ENCODE data around the gene RGS6.

RGS6 gene

GRCh38 chr14:72254937-72255472 is 322.8 kb downstream of the RGS6 start:
- DNase-seq: no peak

GRCh38 chr14:72256055-72256454 is 323.8 kb downstream of the RGS6 start:
- no peak for DNase-seq

- no peak for DNase-seq
Observed at GRCh38 chr14:72261068-72261467, 328.8 kb downstream of the RGS6 start.

- DNase-seq: no peak
Observed at GRCh38 chr14:72262771-72263170, 330.5 kb downstream of the RGS6 start.

GRCh38 chr14:72264716-72265115 is 332.5 kb downstream of the RGS6 start:
- DNase-seq: no peak

GRCh38 chr14:72270147-72270727 is 338.0 kb downstream of the RGS6 start:
- DNase-seq: no peak

- DNase-seq: no peak
Observed at GRCh38 chr14:72270749-72271148, 338.5 kb downstream of the RGS6 start.

- no peak for DNase-seq
Observed at GRCh38 chr14:72275242-72275641, 343.0 kb downstream of the RGS6 start.

- DNase-seq: no peak
Observed at GRCh38 chr14:72278316-72278715, 346.1 kb downstream of the RGS6 start.

- no peak for DNase-seq
Observed at GRCh38 chr14:72284176-72284575, 351.9 kb downstream of the RGS6 start.

GRCh38 chr14:72290241-72290640 is 358.0 kb downstream of the RGS6 start:
- no peak for DNase-seq

- DNase-seq: peak; percentile 27 to 39
Observed at GRCh38 chr14:72291908-72292688, 359.9 kb downstream of the RGS6 start.

GRCh38 chr14:72292689-72293024 is 360.4 kb downstream of the RGS6 start:
- no peak for DNase-seq

- no peak for DNase-seq
Observed at GRCh38 chr14:72301352-72301751, 369.1 kb downstream of the RGS6 start.

- no peak for DNase-seq
Observed at GRCh38 chr14:72303930-72304329, 371.7 kb downstream of the RGS6 start.

GRCh38 chr14:72305561-72305960 is 373.3 kb downstream of the RGS6 start:
- no peak for DNase-seq

- DNase-seq: no peak
Observed at GRCh38 chr14:72308967-72309485, 376.8 kb downstream of the RGS6 start.

GRCh38 chr14:72311116-72311515 is 378.9 kb downstream of the RGS6 start:
- no peak for DNase-seq

- DNase-seq: no peak
Observed at GRCh38 chr14:72311516-72311915, 379.3 kb downstream of the RGS6 start.

GRCh38 chr14:72314808-72315435 is 382.7 kb downstream of the RGS6 start:
- DNase-seq: no peak

GRCh38 chr14:72315714-72316113 is 383.5 kb downstream of the RGS6 start:
- DNase-seq: no peak

- DNase-seq: no peak
Observed at GRCh38 chr14:72318648-72319047, 386.4 kb downstream of the RGS6 start.

- no peak for DNase-seq
Observed at GRCh38 chr14:72332046-72332445, 399.8 kb downstream of the RGS6 start.

GRCh38 chr14:72332871-72333270 is 400.6 kb downstream of the RGS6 start:
- DNase-seq: no peak

Measured in NCI-H187 (cell line).